Glutamatergic neuron (in vitro differentiated cells): ENCODE data around the gene TEAD4. TPM values are rescaled to one million over a fixed set of nuclear protein-coding genes. Genes with fewer than 3 reads are reported as not detected.

Experiments used
- DNase-seq: peaks from one replicate; pipeline ENCODE4 v3.0.0; 2022
- H3K27ac Mint-ChIP-seq: one replicate; pipeline ENCODE4 v1.8.0; 2020; ENCODE audit warnings: mild to moderate bottlenecking, mixed read lengths, inconsistent platforms; ENCODE audit not compliant: unreplicated experiment
- H3K27me3 Mint-ChIP-seq: one replicate; pipeline ENCODE4 v1.8.0; 2020; ENCODE audit warnings: mild to moderate bottlenecking, moderate library complexity, mixed read lengths, inconsistent platforms; ENCODE audit not compliant: unreplicated experiment
- H3K36me3 Mint-ChIP-seq: one replicate; pipeline ENCODE4 v1.8.0; 2020; ENCODE audit warnings: mild to moderate bottlenecking, mixed read lengths, inconsistent platforms; ENCODE audit not compliant: unreplicated experiment
- H3K4me1 Mint-ChIP-seq: one replicate; pipeline ENCODE4 v1.8.0; 2020; ENCODE audit warnings: mild to moderate bottlenecking, low read depth, mixed read lengths, inconsistent platforms; ENCODE audit not compliant: unreplicated experiment
- H3K4me3 Mint-ChIP-seq: one replicate; pipeline ENCODE4 v1.8.0; 2020; ENCODE audit warnings: mild to moderate bottlenecking, mixed read lengths, inconsistent platforms; ENCODE audit not compliant: unreplicated experiment
- H3K9me3 Mint-ChIP-seq: one replicate; pipeline ENCODE4 v1.8.0; 2020; ENCODE audit warnings: mild to moderate bottlenecking, moderate library complexity, mixed read lengths, inconsistent platforms; ENCODE audit not compliant: unreplicated experiment
- CTCF ChIP-seq: fragments of 200-600 bp; sonication (generic); IDR thresholded peaks from one replicate; pipeline ENCODE4 v1.5.0; 2021; ENCODE audit not compliant: partially characterized antibody, unreplicated experiment
- total RNA-seq: library from RNA; stranded (reverse); fragmentation: NEBNext Ultra II Directional; extraction: Animal tissue kit (Norgen Biotek cat#: 25700); gene quantifications from one replicate; pipeline ENCODE4 v1.2.1, GENCODE V29; 2021; ENCODE audit not compliant: unreplicated experiment

Gene TEAD4
- total RNA-seq, 1 donor from 2014 or later, result 3.8 TPM

- Mint-ChIP-seq H3K9me3 (peaks cover 4% of the 10 kb centered on the region), H3K27ac (no peak overlapping the region), H3K27me3 (no peaks in the 10 kb centered on the region), H3K4me3 (no peak overlapping the region), H3K36me3 (no peaks in the 10 kb centered on the region), H3K4me1 (no peaks in the 10 kb centered on the region)
- DNase-seq, result peak; percentile 57
- peak; percentile 65 for TF ChIP-seq CTCF
Observed at GRCh38 chr12:2944401-2945047, 14.7 kb upstream of the TEAD4 start.

DNA sequence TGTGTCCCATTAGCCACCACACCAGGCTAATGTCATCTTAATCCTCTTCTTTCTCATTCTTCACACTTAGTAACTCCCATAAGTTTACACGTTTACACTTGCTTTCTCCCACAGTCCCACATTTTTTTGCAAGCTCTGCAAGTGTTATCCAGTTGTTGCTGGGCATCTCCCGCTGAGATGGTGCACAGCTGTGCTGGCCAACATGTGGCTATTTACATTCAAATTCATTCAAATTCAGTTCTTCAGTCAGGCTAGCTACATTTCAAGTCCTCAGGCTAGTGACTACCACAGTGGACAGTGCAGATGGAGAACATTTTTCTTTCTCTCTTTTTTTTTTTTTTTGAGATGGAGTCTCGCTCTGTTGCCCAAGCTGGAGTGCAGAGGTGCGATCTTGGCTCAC lies 9.8 kb upstream of the TEAD4 start:
- no peak overlapping the region for H3K4me3 Mint-ChIP-seq
- no peaks in the 10 kb centered on the region for H3K27me3 Mint-ChIP-seq
- H3K36me3 Mint-ChIP-seq, result no peaks in the 10 kb centered on the region
- no peak overlapping the region for H3K27ac Mint-ChIP-seq
- peaks cover 3% of the 10 kb centered on the region for H3K9me3 Mint-ChIP-seq
- no peak for TF ChIP-seq CTCF
- H3K4me1 Mint-ChIP-seq, result no peaks in the 10 kb centered on the region
- no peak for DNase-seq

DNA sequence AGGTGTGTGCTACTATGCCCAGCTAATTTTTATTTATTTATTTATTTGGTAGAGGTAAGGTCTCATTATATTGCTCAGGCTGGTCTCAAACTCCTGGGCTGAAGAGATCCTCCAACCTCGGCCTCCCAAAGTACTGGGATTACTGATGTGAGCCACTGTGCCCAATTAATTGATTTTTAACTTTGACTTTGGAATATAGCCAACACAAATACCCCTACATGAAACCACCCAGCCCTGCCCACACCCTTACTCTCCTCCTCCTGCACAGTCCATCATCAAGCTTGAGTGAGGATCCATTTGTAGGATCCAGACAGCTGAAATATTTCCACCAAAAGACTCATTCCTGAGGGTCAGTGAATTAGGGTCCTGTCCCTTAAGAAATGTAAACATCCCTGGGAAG lies 3.3 kb upstream of the TEAD4 start:
- Mint-ChIP-seq H3K27ac (no peak overlapping the region), H3K36me3 (no peaks in the 10 kb centered on the region), H3K4me1 (peaks cover 8% of the 10 kb centered on the region), H3K9me3 (peaks cover 9% of the 10 kb centered on the region), H3K4me3 (no peak overlapping the region), H3K27me3 (peaks cover 6% of the 10 kb centered on the region)
- no peak for DNase-seq
- no peak for TF ChIP-seq CTCF

DNA sequence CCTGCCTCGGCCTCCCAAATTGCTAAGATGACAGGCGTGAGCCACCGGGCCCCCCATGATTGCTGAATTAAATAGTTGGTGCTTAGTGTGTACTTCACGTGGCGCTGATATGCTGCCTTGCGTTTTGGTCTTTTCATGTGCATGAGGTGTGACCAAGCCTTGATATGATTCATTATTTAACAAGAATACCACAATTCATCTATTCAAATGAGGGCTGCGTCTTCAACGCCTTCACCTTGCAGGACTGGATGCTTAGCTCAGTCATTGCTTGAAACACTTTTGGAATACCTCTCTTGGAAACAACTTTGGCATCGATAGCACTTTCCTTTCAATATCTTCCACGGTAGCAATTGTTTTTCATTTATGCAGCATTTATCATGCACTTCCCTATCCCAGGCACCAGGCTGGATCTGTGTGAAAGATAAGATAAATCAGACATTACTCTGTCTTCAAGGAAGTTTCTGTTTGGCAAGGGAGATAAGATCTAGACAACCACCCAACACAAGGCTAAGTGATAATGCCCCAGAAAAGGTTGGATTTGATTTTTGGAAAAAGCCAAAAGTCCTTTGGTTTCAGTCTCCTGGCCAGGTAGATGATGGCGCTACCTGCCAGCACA lies 1.3 kb upstream of the TEAD4 start:
- no peak for DNase-seq
- peaks cover 9% of the 10 kb centered on the region for H3K9me3 Mint-ChIP-seq
- H3K27ac Mint-ChIP-seq, result no peak overlapping the region
- TF ChIP-seq CTCF, result no peak
- peaks cover 6% of the 10 kb centered on the region for H3K27me3 Mint-ChIP-seq
- H3K36me3 Mint-ChIP-seq, result no peaks in the 10 kb centered on the region
- peaks cover 8% of the 10 kb centered on the region for H3K4me1 Mint-ChIP-seq
- peak overlapping the region; percentile 89 for H3K4me3 Mint-ChIP-seq

DNA sequence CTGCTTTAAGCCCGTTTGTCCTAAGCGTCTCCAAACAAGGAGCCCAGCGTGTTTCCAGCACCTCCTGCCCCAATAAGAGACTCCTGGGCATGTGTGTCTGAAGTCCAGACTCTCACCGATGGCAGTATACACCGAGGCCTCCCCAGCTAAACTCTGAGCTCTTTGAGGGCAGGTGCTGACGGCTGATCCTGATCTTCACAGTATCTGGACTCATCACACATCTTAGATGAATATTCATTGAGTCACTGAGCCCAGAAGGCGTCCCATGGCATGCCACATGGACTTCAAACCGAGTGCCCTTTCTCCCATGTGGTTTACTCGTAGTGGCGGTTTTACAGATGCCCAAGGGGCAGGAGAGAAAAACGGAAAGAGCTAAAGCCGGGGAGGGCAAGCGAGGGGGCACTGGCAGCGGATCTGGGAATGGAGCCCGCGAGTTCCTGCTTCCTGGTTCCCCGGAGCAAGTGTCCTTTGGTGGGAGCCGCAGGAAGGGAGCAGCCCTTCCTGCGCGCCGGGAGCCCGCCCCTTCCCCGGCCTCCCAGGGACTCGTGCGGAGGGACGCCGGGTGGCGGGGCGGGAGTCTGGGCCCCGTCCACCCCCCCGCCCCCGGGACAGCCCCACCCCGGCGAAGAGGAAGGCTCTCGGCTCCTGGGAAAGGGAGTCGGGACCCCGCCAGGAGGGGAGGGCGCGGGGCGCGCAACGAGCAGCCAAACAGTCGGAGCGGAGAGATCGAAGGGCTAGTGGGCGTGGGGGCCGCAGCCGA lies 585 bp upstream of the TEAD4 start:
- Mint-ChIP-seq H3K27ac (no peak overlapping the region), H3K4me3 (peak overlapping the region; percentile 89), H3K9me3 (peaks cover 9% of the 10 kb centered on the region), H3K27me3 (peaks cover 6% of the 10 kb centered on the region), H3K36me3 (no peaks in the 10 kb centered on the region), H3K4me1 (peaks cover 14% of the 10 kb centered on the region)
- peak; percentile 43 for DNase-seq
- no peak for TF ChIP-seq CTCF
